Liver (tissue), 9 donors: ENCODE results near the gene F12. TPM values are rescaled to one million over a fixed set of nuclear protein-coding genes. Genes with fewer than 3 reads are reported as not detected.

Experiments
- DNase-seq: peaks from one replicate; pipeline ENCODE4 v3.0.0-alpha.2; 2017; ENCODE audit warnings: low spot score
- H3K27ac ChIP-seq, 2 donors: one replicate each; pipeline ENCODE4 v1.7.0; 2013; ENCODE audit warnings: inconsistent platforms in 2 of 2, low read length in 2 of 2, control low read depth in 1 of 2, low read depth in 1 of 2, mild to moderate bottlenecking in 1 of 2
- H3K27me3 ChIP-seq, 4 donors: one replicate each; pipeline versions ENCODE4 v1.6.1 to v1.7.0; 2013; ENCODE audit warnings: low read length in 3 of 4, inconsistent platforms in 1 of 4, mild to moderate bottlenecking in 1 of 4, moderate library complexity in 1 of 4; ENCODE audit not compliant: control insufficient read depth in 4 of 4, insufficient read depth in 4 of 4
- H3K36me3 ChIP-seq, 4 donors: one replicate each; pipeline versions ENCODE4 v1.6.1 to v1.7.0; 2013; ENCODE audit warnings: low read length in 3 of 4, mild to moderate bottlenecking in 3 of 4, low read depth in 1 of 4, moderate library complexity in 1 of 4; ENCODE audit not compliant: control insufficient read depth in 4 of 4, insufficient read depth in 3 of 4
- H3K4me1 ChIP-seq, 4 donors: one replicate each; pipeline versions ENCODE4 v1.6.1 to v1.7.0; 2013; ENCODE audit warnings: low read length in 3 of 4, mild to moderate bottlenecking in 3 of 4, moderate library complexity in 1 of 4; ENCODE audit not compliant: control insufficient read depth in 4 of 4, insufficient read depth in 4 of 4
- H3K4me3 ChIP-seq, 3 donors: one replicate each; pipeline versions ENCODE4 v1.6.1 to v1.7.0; 2013; ENCODE audit warnings: low read length in 3 of 3, control low read depth in 1 of 3, low read depth in 1 of 3, mild to moderate bottlenecking in 1 of 3
- H3K9ac ChIP-seq, 2 donors: one replicate each; pipeline ENCODE4 v1.7.0; 2013; ENCODE audit warnings: low read length in 2 of 2, mild to moderate bottlenecking in 2 of 2, moderate library complexity in 2 of 2, control low read depth in 1 of 2, low read depth in 1 of 2
- H3K9me3 ChIP-seq, 4 donors: one replicate each; pipeline versions ENCODE4 v1.6.1 to v1.7.0; 2013; ENCODE audit warnings: low read length in 3 of 4; ENCODE audit not compliant: control insufficient read depth in 4 of 4
- ATF3 ChIP-seq: IDR thresholded peaks from 2 replicates; pipeline ENCODE4 v1.6.1; 2016; ENCODE audit warnings: antibody characterized with exemption
- CTCF ChIP-seq: fragments of 150-350 bp; IDR thresholded peaks from 2 replicates; pipeline ENCODE4 v1.5.1; 2017; ENCODE audit warnings: improper control_type of control experiment, low read depth, low read length; ENCODE audit not compliant: missing input control
- FOXA1 ChIP-seq: IDR thresholded peaks from 2 replicates; pipeline ENCODE4 v1.6.1; 2016; ENCODE audit warnings: antibody characterized with exemption
- FOXA2 ChIP-seq: IDR thresholded peaks from 2 replicates; pipeline ENCODE4 v1.6.1; 2016; ENCODE audit warnings: antibody characterized with exemption
- GABPA ChIP-seq, 2 donors: IDR thresholded peaks in 1 of 2; conservative IDR thresholded peaks in 1 of 2; 2 replicates each; pipeline ENCODE4 v1.6.1; 2016; ENCODE audit warnings: antibody characterized with exemption in 2 of 2, mild to moderate bottlenecking in 1 of 2, moderate library complexity in 1 of 2
- HNF4A ChIP-seq, 2 donors: conservative IDR thresholded peaks; 2 replicates each; pipeline ENCODE4 v1.6.1; 2016; ENCODE audit warnings: antibody characterized with exemption in 2 of 2, mild to moderate bottlenecking in 2 of 2
- HNF4G ChIP-seq: IDR thresholded peaks from 2 replicates; pipeline ENCODE4 v1.6.1; 2016; ENCODE audit warnings: antibody characterized with exemption
- JUND ChIP-seq, 2 donors: IDR thresholded peaks; 2 replicates each; pipeline ENCODE4 v1.6.1; 2016; ENCODE audit warnings: antibody characterized with exemption in 2 of 2
- MAX ChIP-seq: IDR thresholded peaks from 2 replicates; pipeline ENCODE4 v1.6.1; 2016; ENCODE audit warnings: antibody characterized with exemption
- RAD21 ChIP-seq, 2 donors: IDR thresholded peaks; 2 replicates each; pipeline ENCODE4 v1.6.1; 2016; ENCODE audit warnings: antibody characterized with exemption in 2 of 2, mild to moderate bottlenecking in 2 of 2
- REST ChIP-seq: IDR thresholded peaks from 2 replicates; pipeline ENCODE4 v1.6.1; 2016; ENCODE audit warnings: antibody characterized with exemption, mild to moderate bottlenecking
- RXRA ChIP-seq, 2 donors: IDR thresholded peaks; 2 replicates each; pipeline ENCODE4 v1.6.1; 2017 to 2018; ENCODE audit warnings: antibody characterized with exemption in 2 of 2, mild to moderate bottlenecking in 1 of 2
- SP1 ChIP-seq: IDR thresholded peaks from 2 replicates; pipeline ENCODE4 v1.6.1; 2018; ENCODE audit warnings: antibody characterized with exemption, mild to moderate bottlenecking
- TAF1 ChIP-seq: conservative IDR thresholded peaks from 2 replicates; pipeline ENCODE4 v1.6.1; 2016; ENCODE audit warnings: antibody characterized with exemption, mild to moderate bottlenecking
- ZBTB33 ChIP-seq: IDR thresholded peaks from 2 replicates; pipeline ENCODE4 v1.6.1; 2016; ENCODE audit warnings: antibody characterized with exemption
- WGBS: extraction: QIAGEN DNeasy Blood & Tissue Kit; methylation state at CpG from one replicate; pipeline ENCODE4 v1.1.7; 2013; 5-methylcytosine and 5-hydroxymethylcytosine counted together
- polyA plus RNA-seq, 2 donors: library from polyadenylated mRNA; stranded (reverse) in 1 of 2; unstranded in 1 of 2; fragments of 200-250 nt in 1 of 2; fragments of >200 nt in 1 of 2; fragmentation: Nextera tagmentation in 1 of 2; extraction: Ambion mirVana in 1 of 2; gene quantifications; one replicate each; pipeline versions ENCODE4 v1.2.1 to v1.2.3, GENCODE V29; 2013 to 2015
- total RNA-seq, 2 donors: library from RNA; depleted of rRNA; stranded (reverse); fragments of >200 nt; gene quantifications; one replicate each; pipeline ENCODE4 v1.2.3, GENCODE V29; 2014
- donor health status: healthy.
- donor health status: healthy.
- donor health status: healthy.
- donor health status: healthy.
- donor health status: healthy.

Gene F12
- total and polyA plus RNA-seq, 4 donors = 27.7 to 328 (median 275) TPM

GRCh38 chr5:177447611-177448243 lies 38.4 kb upstream of the F12 start (continued):
- no peak for TF ChIP-seq ZBTB33
- TF ChIP-seq JUND (IDR thresholded peaks at IDR 0.05) = no peak

- under 1% methylated on average over 50 of the region's 52 CpGs for WGBS
- DNase-seq = no peak
- Histone ChIP-seq H3K36me3 (no peaks in the 10 kb centered on the region), H3K27ac (no peak overlapping the region), H3K4me1 (peaks cover 5 to 18% (median 9%) of the 10 kb centered on the region in 4 donors), H3K9me3 (no peaks in the 10 kb centered on the region), H3K27me3 (no peaks in the 10 kb centered on the region), H3K4me3 (peak overlapping the region in 2 of 3 donors; percentile 37 to 65), H3K9ac (no peak overlapping the region)
- TF ChIP-seq HNF4G (no peak), JUND (IDR thresholded peaks at IDR 0.05) (no peak), FOXA2 (no peak), TAF1 (no peak), MAX (no peak), GABPA (IDR thresholded peaks at IDR 0.05 in 1 of 2, conservative IDR thresholded peaks at IDR 0.05 in 1 of 2) (no peak), SP1 (no peak), HNF4A (conservative IDR thresholded peaks at IDR 0.05) (no peak), RAD21 (IDR thresholded peaks at IDR 0.05) (no peak), REST (no peak), ATF3 (no peak), CTCF (no peak), RXRA (IDR thresholded peaks at IDR 0.05) (no peak), FOXA1 (no peak)
Measured at GRCh38 chr5:177447066-177447610, 37.8 kb upstream of the F12 start.
